ENCODE results near the gene AKR1C1. TPM values are rescaled to one million over a fixed set of nuclear protein-coding genes. Genes with fewer than 3 reads are reported as not detected.

Gene AKR1C1
- total and polyA plus RNA-seq, 2 of the 13 experiments (the other 11 are each of a cell fraction or from before 2014, with no cell fraction given): 948 to 2,238 TPM

GRCh38 chr10:4983615-4984216, 20.5 kb downstream of the AKR1C1 start:
- no peaks in the 10 kb centered on the region for H4K20me1 ChIP-seq (ENCODE audit: insufficient read depth, low read length)
- ChIA-PET POLR2A (interaction anchor here (1.0 to 2.0 kb wide), 4 partner anchors 22 to 134 kb away, joined by 3 to 6 read pairs (median 4); no protein-coding TSS in a partner anchor), CTCF (ENCODE audit: low intra/inter-chr PET ratio, low total read pairs) (interaction anchor here (6.0 kb wide), 1 partner anchor 134 kb away, joined by 89 read pairs; no protein-coding TSS in a partner anchor)
- H3K4me1 ChIP-seq (ENCODE audit: insufficient read depth, low read length): peaks cover 15% of the 10 kb centered on the region
- FAIRE-seq: no peak
- DNase-seq (ENCODE audit: low spot score): peak; percentile 15
- no peak overlapping the region for H3K9ac ChIP-seq (ENCODE audit: insufficient read depth, low read depth, low read length)
- H3K27me3 ChIP-seq (ENCODE audit: control insufficient read depth in 1 of 2, insufficient read depth in 2 of 2, low read length in 2 of 2): no peaks in the 10 kb centered on the region
- ATAC-seq: peak; percentile 10
- no peaks in the 10 kb centered on the region for H3K9me3 ChIP-seq (ENCODE audit: low read length)
- intact Hi-C loops (cut with micrococcal nuclease; ENCODE audit: unreplicated experiment): loop anchor here (1.0 to 10.0 kb wide), 2 partner anchors 19 to 451 kb away; no protein-coding TSS in a partner anchor
- no peak overlapping the region for H3K27ac ChIP-seq (ENCODE audit: extremely low read length, insufficient read depth, low read length)
- H3K4me2 ChIP-seq (ENCODE audit: low read depth, low read length): no peak overlapping the region
- no peaks in the 10 kb centered on the region for H3K79me2 ChIP-seq (ENCODE audit: insufficient read depth, low read length)
- BruUV-seq (replicated peaks): no TSS peak
- WGBS (ENCODE audit: low lambda C conversion rate): 96% methylated on average over 3 of the region's 5 CpGs
- H3K36me3 ChIP-seq (replicated peaks in 1 of 2; ENCODE audit: control insufficient read depth in 1 of 2, insufficient read depth in 2 of 2, low read length in 2 of 2): peaks cover 0 to 3% of the 10 kb centered on the region in 2 experiments; a peak in 1 of 5 replicates
- no peak for TF ChIP-seq NCOA2 (CRISPR knock-in tag; IDR thresholded peaks at IDR 0.05)
- no peak for TF ChIP-seq KLF12 (CRISPR knock-in tag; IDR thresholded peaks at IDR 0.05; ENCODE audit: borderline replicate concordance)
- peak; percentile 93 for TF ChIP-seq POLR2G (IDR thresholded peaks at IDR 0.05; ENCODE audit: low read depth, low read length)
- TF ChIP-seq ZNF138 (CRISPR knock-in tag; IDR thresholded peaks at IDR 0.05; ENCODE audit: low read depth): no peak
- TF ChIP-seq CC2D1A (CRISPR knock-in tag; IDR thresholded peaks at IDR 0.05): no peak
- TF ChIP-seq CCDC6 (CRISPR knock-in tag; IDR thresholded peaks at IDR 0.05): no peak
- no peak for TF ChIP-seq ZNF484 (CRISPR knock-in tag; IDR thresholded peaks at IDR 0.05; ENCODE audit: borderline replicate concordance, low read depth)
- TF ChIP-seq KDM2A (CRISPR knock-in tag; IDR thresholded peaks at IDR 0.05; ENCODE audit: borderline replicate concordance, low read depth): peak; percentile 74; the same call in 1 of the 2 replicates
- TF ChIP-seq PAF1 (CRISPR knock-in tag; IDR thresholded peaks at IDR 0.05): peak; percentile 78; the same call in 1 of the 2 replicates
- TF ChIP-seq ZC3H4 (CRISPR knock-in tag; IDR thresholded peaks at IDR 0.05; ENCODE audit: borderline replicate concordance): peak; percentile 96; the same call in 1 of the 2 replicates
- TF ChIP-seq ZFP37 (CRISPR knock-in tag; IDR thresholded peaks at IDR 0.05; ENCODE audit: borderline replicate concordance): no peak
- peak; percentile 24 to 33; a peak in 3 of 4 replicates for TF ChIP-seq POLR2A (IDR thresholded peaks at IDR 0.05; ENCODE audit: insufficient read depth in 1 of 2, low read depth in 2 of 2, low read length in 2 of 2)
- TF ChIP-seq ZC3H13 (CRISPR knock-in tag; IDR thresholded peaks at IDR 0.05): 0 out of 2 replicates have a peak, but pooled peaks have one; percentile 56
- TF ChIP-seq AGO1 (IDR thresholded peaks at IDR 0.05; ENCODE audit: low read depth, low read length, poor library complexity, severe bottlenecking): peak; percentile 36
- TF ChIP-seq FIP1L1 (IDR thresholded peaks at IDR 0.05; ENCODE audit: borderline replicate concordance, insufficient read depth, low read depth, low read length): 0 out of 2 replicates have a peak, but pooled peaks have one; percentile 93
- peak; percentile 22; the same call in 1 of the 2 replicates for TF ChIP-seq CBFB (CRISPR knock-in tag; IDR thresholded peaks at IDR 0.05)
- TF ChIP-seq ZBTB7B (CRISPR knock-in tag; IDR thresholded peaks at IDR 0.05): no peak
- TF ChIP-seq SOX13 (IDR thresholded peaks at IDR 0.05): no peak
- no peak for TF ChIP-seq SOX13 (CRISPR knock-in tag; conservative IDR thresholded peaks at IDR 0.05 in 1 of 2, IDR thresholded peaks at IDR 0.05 in 1 of 2)
- TF ChIP-seq RBM22 (optimal IDR thresholded peaks at IDR 0.05; ENCODE audit: low read length): peak; percentile 99
- TF ChIP-seq AGO2 (optimal IDR thresholded peaks at IDR 0.05; ENCODE audit: low read depth, low read length): peak; percentile 81
- TF ChIP-seq ZNF563 (CRISPR knock-in tag; IDR thresholded peaks at IDR 0.05): no peak
- TF ChIP-seq HNRNPLL (IDR thresholded peaks at IDR 0.05; ENCODE audit: low read depth, low read length, poor library complexity, severe bottlenecking): no peak
- no peak for TF ChIP-seq RARA (CRISPR knock-in tag; IDR thresholded peaks at IDR 0.05)
- no peak for TF ChIP-seq RAD51 (IDR thresholded peaks at IDR 0.05; ENCODE audit: borderline replicate concordance)
- in situ Hi-C loops (cut with HindIII; ENCODE audit: extremely low pct_ligation_motif_present, low pct_unique_long_range_greater_than_20kb): loop anchor here (5.0 to 10.0 kb wide), 2 partner anchors 136 to 401 kb away; no protein-coding TSS in a partner anchor
- H2AFZ ChIP-seq (ENCODE audit: low read length): no peak overlapping the region
- no peak overlapping the region for H3K4me3 ChIP-seq (replicated peaks in 1 of 3; ENCODE audit: insufficient read depth in 1 of 3, low read depth in 2 of 3, low read length in 3 of 3)

Measured in HepG2 (cell line).